ELR (cell line): ENCODE results near the gene ITSN2.
"Not testable (repeated sequence)": the region's sequence is repeated elsewhere in the genome, so short reads cannot be mapped to it uniquely, and the experiment has no call there.

Experiments used
- DNase-seq: peaks from one replicate; pipeline ENCODE4 v3.0.0-alpha.2; 2015; ENCODE audit warnings: low read depth

The ITSN2 gene

GRCh38 chr2:24360050-24360962 is at the start of gene ITSN2:
Gene ITSN2, minus strand, starts transcription at chr2:24360536. Its CDS starts 32,454 bp downstream, at chr2:24328082.
- DNase-seq: peak; percentile 75

GRCh38 chr2:24409171-24409570 is 48.8 kb upstream of the ITSN2 start:
- no peak for DNase-seq

- DNase-seq: not testable (repeated sequence)
Observed at GRCh38 chr2:24408704-24409103, 48.4 kb upstream of the ITSN2 start.

- DNase-seq: peak; percentile 50
Observed at GRCh38 chr2:24404491-24404921, 44.2 kb upstream of the ITSN2 start.

GRCh38 chr2:24403832-24404212 is 43.5 kb upstream of the ITSN2 start:
- DNase-seq: no peak

GRCh38 chr2:24403168-24403831 is 43.0 kb upstream of the ITSN2 start:
- no peak for DNase-seq

GRCh38 chr2:24402242-24403097 is 42.1 kb upstream of the ITSN2 start:
- no peak for DNase-seq

- DNase-seq: no peak
Observed at GRCh38 chr2:24400207-24400907, 40.0 kb upstream of the ITSN2 start.

- DNase-seq: no peak
Observed at GRCh38 chr2:24399434-24400206, 39.3 kb upstream of the ITSN2 start.

- no peak for DNase-seq
Observed at GRCh38 chr2:24394998-24395397, 34.7 kb upstream of the ITSN2 start.

GRCh38 chr2:24392542-24393059 is 32.3 kb upstream of the ITSN2 start:
- no peak for DNase-seq

GRCh38 chr2:24385366-24385765 is 25.0 kb upstream of the ITSN2 start:
- DNase-seq: no peak

GRCh38 chr2:24382363-24383073 is 22.2 kb upstream of the ITSN2 start:
- DNase-seq: peak; percentile 72

GRCh38 chr2:24380820-24381219 is 20.5 kb upstream of the ITSN2 start:
- no peak for DNase-seq

GRCh38 chr2:24375349-24376087 is 15.2 kb upstream of the ITSN2 start:
- no peak for DNase-seq

- DNase-seq: no peak
Observed at GRCh38 chr2:24374301-24374700, 14.0 kb upstream of the ITSN2 start.

- DNase-seq: no peak
Observed at GRCh38 chr2:24372033-24372432, 11.7 kb upstream of the ITSN2 start.

GRCh38 chr2:24365826-24366225 is 5.5 kb upstream of the ITSN2 start:
- DNase-seq: no peak

- no peak for DNase-seq
Observed at GRCh38 chr2:24365051-24365450, 4.7 kb upstream of the ITSN2 start.
